Measurements from ENCODE around the gene SPDYE4. TPM values are rescaled to one million over a fixed set of nuclear protein-coding genes. Genes with fewer than 3 reads are reported as not detected.

The SPDYE4 gene
- total and polyA plus RNA-seq, 7 experiments from 2014 or later, result 0.34 TPM; not detected in 6

DNA sequence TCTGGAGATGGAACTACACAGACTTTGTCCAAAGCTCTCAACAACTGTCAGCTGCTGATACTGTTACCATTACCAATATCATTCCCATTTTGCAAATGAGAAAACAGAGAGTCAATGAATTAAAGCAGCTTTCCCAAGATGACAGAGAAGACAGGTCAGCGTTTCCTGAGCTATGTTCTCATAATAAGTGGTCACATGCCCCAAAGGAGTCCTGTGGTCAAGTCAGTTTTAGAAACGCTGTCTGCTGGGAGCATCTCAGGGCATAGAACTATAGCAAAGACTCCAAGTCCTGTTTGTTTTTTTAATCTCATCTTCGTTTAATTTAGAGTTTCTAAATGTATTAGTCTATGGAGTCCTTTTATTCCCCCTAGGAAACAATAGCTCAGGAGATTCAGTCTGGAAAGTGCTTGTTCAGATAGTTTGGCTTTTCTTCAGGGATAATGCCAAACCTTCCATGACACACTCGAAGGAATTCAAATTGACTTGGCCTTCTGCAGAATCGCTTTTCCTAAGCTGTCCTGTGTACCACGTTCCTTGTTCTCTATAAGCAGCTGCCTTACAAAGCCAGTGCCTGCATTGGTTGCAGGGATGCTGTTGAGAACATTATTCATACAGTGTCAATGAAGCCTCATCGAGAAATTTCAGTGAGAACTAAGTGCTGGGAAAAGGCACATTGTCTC lies 25.8 kb downstream of the SPDYE4 start:
- DNase-seq (no peak), ATAC-seq (no peak)
- Histone ChIP-seq H3K9me3 (ENCODE audit: control insufficient read depth in 2 of 3, low read length in 3 of 3) (no peaks in the 10 kb centered on the region), H3K36me3 (ENCODE audit: control insufficient read depth in 2 of 3, insufficient read depth in 3 of 3, low read length in 3 of 3) (no peaks in the 10 kb centered on the region), H3K4me1 (ENCODE audit: control insufficient read depth in 2 of 2, insufficient read depth in 2 of 2, low read length in 2 of 2) (no peaks in the 10 kb centered on the region), H3K27me3 (ENCODE audit: control insufficient read depth in 2 of 2, insufficient read depth in 2 of 2, low read length in 2 of 2) (no peaks in the 10 kb centered on the region), H3K4me3 (ENCODE audit: low read length) (no peak overlapping the region), H3K27ac (ENCODE audit: low read depth, low read length) (no peak overlapping the region)
- Mint-ChIP-seq H3K4me3 (no peak overlapping the region), H3K27me3 (peaks cover 3 to 13% (median 10%) of the 10 kb centered on the region in 5 donors), H3K9me3 (no peaks in the 10 kb centered on the region), H3K27ac (no peak overlapping the region), H3K36me3 (no peaks in the 10 kb centered on the region), H3K4me1 (no peaks in the 10 kb centered on the region)
- ChIA-PET CTCF (no interaction called here), POLR2A (no interaction called here)
- intact Hi-C loops (cut with micrococcal nuclease), result no loop called here

DNA sequence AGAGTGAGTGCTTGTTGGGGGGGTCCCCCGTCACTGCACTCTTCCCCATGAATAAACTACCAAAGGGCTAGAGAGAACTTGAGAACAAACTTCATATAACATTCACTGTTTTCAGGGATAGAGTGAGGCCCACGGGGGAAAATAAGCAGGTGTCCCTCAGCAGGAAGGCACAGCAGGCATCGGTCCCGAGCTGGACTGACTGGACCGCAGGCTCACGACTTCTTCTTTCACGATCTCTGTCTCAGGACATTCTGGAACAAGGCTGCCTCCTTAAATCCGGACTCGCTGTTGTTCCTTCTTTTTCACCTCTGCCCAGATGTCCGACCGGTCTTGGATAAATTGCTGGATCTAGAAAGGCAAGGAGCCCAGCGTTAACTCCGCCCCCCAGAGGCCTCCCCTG lies 28.5 kb downstream of the SPDYE4 start:
- Histone ChIP-seq H3K9me3 (ENCODE audit: control insufficient read depth in 2 of 3, low read length in 3 of 3) (no peaks in the 10 kb centered on the region), H3K27me3 (ENCODE audit: control insufficient read depth in 2 of 2, insufficient read depth in 2 of 2, low read length in 2 of 2) (no peaks in the 10 kb centered on the region), H3K36me3 (ENCODE audit: control insufficient read depth in 2 of 3, insufficient read depth in 3 of 3, low read length in 3 of 3) (no peaks in the 10 kb centered on the region), H3K4me3 (ENCODE audit: low read length) (no peak overlapping the region), H3K4me1 (ENCODE audit: control insufficient read depth in 2 of 2, insufficient read depth in 2 of 2, low read length in 2 of 2) (no peaks in the 10 kb centered on the region), H3K27ac (ENCODE audit: low read depth, low read length) (no peak overlapping the region)
- Mint-ChIP-seq H3K9me3 (no peaks in the 10 kb centered on the region), H3K4me1 (peaks cover 0 to 2% (median 0%) of the 10 kb centered on the region in 7 donors), H3K27ac (no peak overlapping the region), H3K36me3 (no peaks in the 10 kb centered on the region), H3K27me3 (peaks cover 5 to 14% (median 10%) of the 10 kb centered on the region in 5 donors), H3K4me3 (no peak overlapping the region)
- ATAC-seq (no peak), DNase-seq (no peak)
- POLR2A ChIA-PET, result no interaction called here
- CTCF ChIA-PET, result no interaction called here
- intact Hi-C loops (cut with micrococcal nuclease), result no loop called here

DNA sequence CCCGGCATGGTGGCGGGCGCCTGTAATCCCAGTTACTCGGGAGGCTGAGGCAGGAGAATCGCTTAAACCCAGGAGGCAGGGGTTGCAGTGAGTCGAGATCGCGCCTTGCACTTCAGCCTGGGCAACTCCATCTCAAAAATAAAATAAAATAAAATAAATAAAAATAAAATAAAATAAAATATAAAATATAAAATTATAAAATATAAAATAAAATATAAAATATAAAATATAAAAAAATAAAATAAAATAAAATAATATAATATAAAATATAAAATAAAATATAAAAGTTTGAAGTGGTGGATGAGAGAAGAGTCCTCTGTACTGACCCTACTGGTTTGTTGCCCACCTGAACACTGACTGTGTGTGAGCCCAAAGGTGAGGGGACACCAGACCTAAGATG lies 28.9 kb downstream of the SPDYE4 start:
- H3K36me3 Mint-ChIP-seq, result no peaks in the 10 kb centered on the region
- H3K27ac Mint-ChIP-seq, result no peak overlapping the region
- Histone ChIP-seq H3K4me1 (ENCODE audit: control insufficient read depth in 2 of 2, insufficient read depth in 2 of 2, low read length in 2 of 2) (no peaks in the 10 kb centered on the region), H3K27me3 (ENCODE audit: control insufficient read depth in 2 of 2, insufficient read depth in 2 of 2, low read length in 2 of 2) (no peaks in the 10 kb centered on the region), H3K9me3 (ENCODE audit: control insufficient read depth in 2 of 3, low read length in 3 of 3) (no peaks in the 10 kb centered on the region), H3K36me3 (ENCODE audit: control insufficient read depth in 2 of 3, insufficient read depth in 3 of 3, low read length in 3 of 3) (no peaks in the 10 kb centered on the region), H3K27ac (ENCODE audit: low read depth, low read length) (no peak overlapping the region), H3K4me3 (ENCODE audit: low read length) (no peak overlapping the region)
- no peaks in the 10 kb centered on the region for H3K9me3 Mint-ChIP-seq
- intact Hi-C loops (cut with micrococcal nuclease), result no loop called here
- H3K27me3 Mint-ChIP-seq, result peaks cover 5 to 14% (median 10%) of the 10 kb centered on the region in 5 donors
- H3K4me1 Mint-ChIP-seq, result peaks cover 0 to 2% (median 0%) of the 10 kb centered on the region in 7 donors
- ATAC-seq, result no peak
- H3K4me3 Mint-ChIP-seq, result no peak overlapping the region
- ChIA-PET CTCF (no interaction called here), POLR2A (interaction anchor here (0.8 kb wide), 1 partner anchor 21 kb away, joined by 3 read pairs; no protein-coding TSS in a partner anchor)
- no peak for DNase-seq

DNA sequence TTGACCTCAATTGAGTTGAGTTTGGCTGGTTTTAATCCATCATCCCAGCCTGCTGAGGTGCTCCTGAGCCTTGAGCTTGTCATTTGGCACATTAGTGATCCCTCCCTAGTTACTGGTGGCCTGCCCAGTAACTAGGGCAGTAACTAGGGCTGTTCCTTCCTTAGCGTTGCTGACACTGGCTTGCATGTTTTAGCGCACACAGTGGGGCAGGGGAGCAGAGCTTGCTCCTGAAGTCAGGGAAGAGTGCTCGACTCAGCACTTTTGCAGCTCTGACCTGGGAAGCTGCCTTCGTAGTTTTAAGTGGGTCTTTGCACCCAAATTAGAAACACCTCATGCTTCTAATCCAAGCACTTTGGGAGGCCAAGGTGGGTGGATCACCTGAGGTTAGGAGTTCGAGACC lies 29.4 kb downstream of the SPDYE4 start:
- ATAC-seq, result no peak
- CTCF ChIA-PET, result no interaction called here
- Mint-ChIP-seq H3K27ac (no peak overlapping the region), H3K27me3 (peaks cover 5 to 14% (median 10%) of the 10 kb centered on the region in 5 donors), H3K9me3 (no peaks in the 10 kb centered on the region), H3K4me1 (peaks cover 0 to 2% (median 0%) of the 10 kb centered on the region in 7 donors), H3K36me3 (no peaks in the 10 kb centered on the region), H3K4me3 (no peak overlapping the region)
- intact Hi-C loops (cut with micrococcal nuclease), result no loop called here
- no peak overlapping the region for H3K4me3 ChIP-seq (ENCODE audit: low read length)
- POLR2A ChIA-PET, result interaction anchor here (0.8 kb wide), 1 partner anchor 20 kb away, joined by 3 read pairs; no protein-coding TSS in a partner anchor
- H3K4me1 ChIP-seq (ENCODE audit: control insufficient read depth in 2 of 2, insufficient read depth in 2 of 2, low read length in 2 of 2), result no peaks in the 10 kb centered on the region
- H3K27me3 ChIP-seq (ENCODE audit: control insufficient read depth in 2 of 2, insufficient read depth in 2 of 2, low read length in 2 of 2), result no peaks in the 10 kb centered on the region
- no peak overlapping the region for H3K27ac ChIP-seq (ENCODE audit: low read depth, low read length)
- no peaks in the 10 kb centered on the region for H3K9me3 ChIP-seq (ENCODE audit: control insufficient read depth in 2 of 3, low read length in 3 of 3)
- no peaks in the 10 kb centered on the region for H3K36me3 ChIP-seq (ENCODE audit: control insufficient read depth in 2 of 3, insufficient read depth in 3 of 3, low read length in 3 of 3)
- DNase-seq, result no peak

DNA sequence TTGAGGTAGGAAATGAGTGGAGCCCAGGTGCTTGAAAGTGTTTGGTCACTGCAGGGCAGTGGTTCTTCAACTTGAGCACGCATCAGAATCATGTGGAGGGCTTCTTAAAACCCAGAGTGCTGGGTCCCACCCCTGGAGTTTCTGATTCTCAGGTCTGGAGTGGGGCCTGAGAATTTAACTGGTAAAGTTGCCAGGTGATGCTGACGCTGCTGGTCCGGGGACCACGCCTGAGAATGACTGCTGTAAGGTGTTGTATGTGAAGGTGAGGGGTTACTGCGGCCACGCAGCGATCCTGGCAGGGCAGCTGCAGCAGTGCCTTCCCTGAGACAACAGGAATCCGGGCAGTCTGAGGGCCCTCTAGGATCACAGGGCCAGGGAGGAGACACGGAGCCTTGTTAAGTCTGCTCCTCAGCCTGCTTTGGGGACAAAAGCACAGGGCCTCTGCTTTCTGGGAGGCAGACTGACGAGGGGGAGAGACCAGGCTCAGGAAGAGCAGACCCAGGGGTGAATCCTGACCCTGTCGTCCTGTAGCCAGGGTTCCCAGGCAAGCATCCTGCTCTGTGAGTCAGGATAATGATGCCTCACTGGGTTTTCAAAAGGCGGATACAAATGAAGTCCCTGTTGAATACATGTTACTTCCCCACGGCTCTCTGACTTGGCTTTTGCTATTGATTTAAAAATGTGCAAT lies 30.0 kb downstream of the SPDYE4 start:
- Mint-ChIP-seq H3K27ac (no peak overlapping the region), H3K27me3 (peaks cover 5 to 14% (median 10%) of the 10 kb centered on the region in 5 donors), H3K4me1 (peaks cover 0 to 2% (median 0%) of the 10 kb centered on the region in 7 donors), H3K36me3 (no peaks in the 10 kb centered on the region), H3K9me3 (no peaks in the 10 kb centered on the region), H3K4me3 (no peak overlapping the region)
- Histone ChIP-seq H3K27me3 (ENCODE audit: control insufficient read depth in 2 of 2, insufficient read depth in 2 of 2, low read length in 2 of 2) (no peaks in the 10 kb centered on the region), H3K9me3 (ENCODE audit: control insufficient read depth in 2 of 3, low read length in 3 of 3) (no peaks in the 10 kb centered on the region), H3K36me3 (ENCODE audit: control insufficient read depth in 2 of 3, insufficient read depth in 3 of 3, low read length in 3 of 3) (no peaks in the 10 kb centered on the region), H3K4me3 (ENCODE audit: low read length) (no peak overlapping the region), H3K27ac (ENCODE audit: low read depth, low read length) (no peak overlapping the region), H3K4me1 (ENCODE audit: control insufficient read depth in 2 of 2, insufficient read depth in 2 of 2, low read length in 2 of 2) (no peaks in the 10 kb centered on the region)
- ATAC-seq, result no peak
- POLR2A ChIA-PET, result interaction anchor here (0.8 kb wide), 1 partner anchor 20 kb away, joined by 3 read pairs; no protein-coding TSS in a partner anchor
- intact Hi-C loops (cut with micrococcal nuclease), result no loop called here
- CTCF ChIA-PET, result no interaction called here
- DNase-seq, result no peak

DNA sequence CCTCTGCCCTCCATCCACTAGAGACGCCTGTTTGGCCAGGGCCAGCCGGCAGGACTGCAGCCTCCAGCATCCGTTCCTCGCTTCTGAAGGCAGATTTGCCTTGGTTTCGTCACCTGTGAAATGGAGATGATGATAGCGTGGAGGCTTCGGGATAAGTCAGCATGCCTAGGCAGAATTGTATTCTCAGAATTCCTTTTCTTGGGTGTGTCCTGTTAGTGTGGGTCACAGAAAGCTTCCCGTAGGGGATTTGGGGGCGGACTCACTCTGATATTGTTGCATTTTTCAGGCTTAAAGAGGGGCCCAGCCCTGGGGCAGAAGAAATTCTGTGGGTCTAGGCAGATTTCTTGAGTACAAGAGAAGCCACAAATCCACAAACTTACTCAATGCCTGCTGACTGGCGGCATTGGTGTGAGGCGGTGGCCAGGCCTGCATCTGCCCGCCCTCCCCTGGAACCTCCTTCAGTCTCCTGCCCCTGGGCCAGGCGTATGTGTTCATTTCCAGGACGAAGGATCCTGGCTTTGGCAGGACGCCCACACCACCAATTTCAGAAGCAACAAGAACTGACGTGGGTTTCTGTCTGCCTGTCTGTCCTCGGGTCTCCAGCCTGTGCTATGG lies 31.3 kb downstream of the SPDYE4 start:
- no peak overlapping the region for H3K4me3 ChIP-seq (ENCODE audit: low read length)
- no peak overlapping the region for H3K27ac Mint-ChIP-seq
- H3K9me3 Mint-ChIP-seq, result no peaks in the 10 kb centered on the region
- no peaks in the 10 kb centered on the region for H3K4me1 ChIP-seq (ENCODE audit: control insufficient read depth in 2 of 2, insufficient read depth in 2 of 2, low read length in 2 of 2)
- peaks cover 0 to 2% (median 0%) of the 10 kb centered on the region in 7 donors for H3K4me1 Mint-ChIP-seq
- H3K27me3 ChIP-seq (ENCODE audit: control insufficient read depth in 2 of 2, insufficient read depth in 2 of 2, low read length in 2 of 2), result no peaks in the 10 kb centered on the region
- peaks cover 5 to 14% (median 10%) of the 10 kb centered on the region in 5 donors for H3K27me3 Mint-ChIP-seq
- H3K9me3 ChIP-seq (ENCODE audit: control insufficient read depth in 2 of 3, low read length in 3 of 3), result no peaks in the 10 kb centered on the region
- ATAC-seq, result no peak
- no peak overlapping the region for H3K27ac ChIP-seq (ENCODE audit: low read depth, low read length)
- intact Hi-C loops (cut with micrococcal nuclease), result no loop called here
- CTCF ChIA-PET, result no interaction called here
- no peak for DNase-seq
- no peaks in the 10 kb centered on the region for H3K36me3 Mint-ChIP-seq
- no peak overlapping the region for H3K4me3 Mint-ChIP-seq
- POLR2A ChIA-PET, result no interaction called here
- no peaks in the 10 kb centered on the region for H3K36me3 ChIP-seq (ENCODE audit: control insufficient read depth in 2 of 3, insufficient read depth in 3 of 3, low read length in 3 of 3)

Data from naive thymus-derived CD4-positive, alpha-beta T cell (primary cell).